Transverse colon (tissue), 4 donors: ENCODE data around the gene SGCG.

Source experiments
- CTCF ChIP-seq, 5 experiments: fragments of 200-600 bp in 3 of 5; fragments of 450-650 bp in 2 of 5; sonication (generic) in 3 of 5; IDR thresholded peaks; 1 replicate in 2 of 5; 2 replicates in 3 of 5; pipeline ENCODE4 v1.5.1; 2016 to 2017; ENCODE audit warnings: antibody characterized with exemption in 5 of 5, inconsistent platforms in 3 of 5, mild to moderate bottlenecking in 2 of 5, moderate library complexity in 1 of 5
- EP300 ChIP-seq: sonication (generic); formaldehyde crosslinking; IDR thresholded peaks from one replicate; pipeline ENCODE4 v1.6.1; 2017; ENCODE audit warnings: antibody characterized with exemption, low read depth
- POLR2A ChIP-seq: fragments of 450-650 bp; IDR thresholded peaks from one replicate; pipeline ENCODE4 v1.6.1; 2016; ENCODE audit warnings: antibody characterized with exemption, mild to moderate bottlenecking, moderate library complexity
- POLR2AphosphoS5 ChIP-seq, 3 donors: sonication (generic); formaldehyde crosslinking; IDR thresholded peaks; one replicate each; pipeline ENCODE4 v1.6.1; 2016; ENCODE audit warnings: antibody characterized with exemption in 3 of 3

GRCh38 chr13:23347601-23348000 is 166.8 kb downstream of the SGCG start:
- TF ChIP-seq POLR2A (no peak), EP300 (no peak), CTCF (IDR thresholded peaks at IDR 0.05) (no peak), POLR2AphosphoS5 (IDR thresholded peaks at IDR 0.05) (no peak)
